GM18517 (cell line): Measurements from ENCODE around the gene NACAD.
A peak's percentile ranks its signal among the peaks of the same experiment; 100 is the strongest.

Experiments used
- ATAC-seq: cut with Tn5 transposase; IDR thresholded peaks from one replicate; pipeline ENCODE4 v1.9.1; 2021; ENCODE audit warnings: mild to moderate bottlenecking, moderate library complexity; ENCODE audit not compliant: unreplicated experiment

NACAD gene, protein sequence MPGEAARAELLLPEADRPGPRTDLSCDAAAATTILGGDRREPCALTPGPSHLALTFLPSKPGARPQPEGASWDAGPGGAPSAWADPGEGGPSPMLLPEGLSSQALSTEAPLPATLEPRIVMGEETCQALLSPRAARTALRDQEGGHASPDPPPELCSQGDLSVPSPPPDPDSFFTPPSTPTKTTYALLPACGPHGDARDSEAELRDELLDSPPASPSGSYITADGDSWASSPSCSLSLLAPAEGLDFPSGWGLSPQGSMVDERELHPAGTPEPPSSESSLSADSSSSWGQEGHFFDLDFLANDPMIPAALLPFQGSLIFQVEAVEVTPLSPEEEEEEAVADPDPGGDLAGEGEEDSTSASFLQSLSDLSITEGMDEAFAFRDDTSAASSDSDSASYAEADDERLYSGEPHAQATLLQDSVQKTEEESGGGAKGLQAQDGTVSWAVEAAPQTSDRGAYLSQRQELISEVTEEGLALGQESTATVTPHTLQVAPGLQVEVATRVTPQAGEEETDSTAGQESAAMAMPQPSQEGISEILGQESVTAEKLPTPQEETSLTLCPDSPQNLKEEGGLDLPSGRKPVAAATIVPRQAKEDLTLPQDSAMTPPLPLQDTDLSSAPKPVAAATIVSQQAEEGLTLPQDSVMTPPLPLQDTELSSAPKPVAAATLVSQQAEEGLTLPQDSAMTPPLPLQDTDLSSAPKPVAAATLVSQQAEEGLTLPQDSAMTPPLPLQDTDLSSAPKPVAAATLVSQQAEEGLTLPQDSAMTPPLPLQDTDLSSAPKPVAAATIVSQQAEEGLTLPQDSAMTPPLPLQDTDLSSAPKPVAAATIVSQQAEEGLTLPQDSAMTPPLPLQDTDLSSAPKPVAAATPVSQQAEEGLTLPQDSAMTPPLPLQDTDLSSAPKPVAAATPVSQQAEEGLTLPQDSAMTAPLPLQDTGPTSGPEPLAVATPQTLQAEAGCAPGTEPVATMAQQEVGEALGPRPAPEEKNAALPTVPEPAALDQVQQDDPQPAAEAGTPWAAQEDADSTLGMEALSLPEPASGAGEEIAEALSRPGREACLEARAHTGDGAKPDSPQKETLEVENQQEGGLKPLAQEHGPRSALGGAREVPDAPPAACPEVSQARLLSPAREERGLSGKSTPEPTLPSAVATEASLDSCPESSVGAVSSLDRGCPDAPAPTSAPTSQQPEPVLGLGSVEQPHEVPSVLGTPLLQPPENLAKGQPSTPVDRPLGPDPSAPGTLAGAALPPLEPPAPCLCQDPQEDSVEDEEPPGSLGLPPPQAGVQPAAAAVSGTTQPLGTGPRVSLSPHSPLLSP (N-terminal part only)

DNA sequence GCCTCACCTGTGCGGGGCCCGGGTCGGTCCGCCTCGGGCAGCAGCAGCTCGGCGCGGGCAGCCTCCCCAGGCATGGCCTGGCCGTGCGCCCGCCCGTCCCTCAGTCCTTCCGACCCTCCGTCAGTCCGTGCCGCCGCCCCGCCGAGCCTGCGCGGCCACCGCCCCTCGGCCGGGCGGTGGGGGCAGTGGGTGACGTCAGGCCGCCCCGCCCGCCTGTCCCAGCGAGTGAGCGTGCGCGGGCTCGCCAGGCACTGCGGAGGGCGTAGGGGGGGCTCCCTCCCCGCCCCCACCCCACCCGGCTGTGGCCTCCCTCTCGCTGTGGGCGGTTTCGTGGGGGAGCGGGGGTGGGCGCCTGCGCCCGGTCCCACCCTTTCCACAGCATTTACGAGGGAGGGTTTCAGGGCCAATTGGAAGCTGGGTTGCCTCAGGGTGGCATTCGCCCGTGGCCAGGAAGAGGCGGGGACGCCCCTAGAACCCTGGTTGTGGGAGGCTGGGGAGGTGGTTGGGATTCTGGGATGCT is at the start of gene NACAD:
Gene NACAD, minus strand, starts transcription at position 149 of the 520 bp plus-strand sequence. Its CDS starts 75 bp downstream, at position 74.
- ATAC-seq, result no peak

DNA sequence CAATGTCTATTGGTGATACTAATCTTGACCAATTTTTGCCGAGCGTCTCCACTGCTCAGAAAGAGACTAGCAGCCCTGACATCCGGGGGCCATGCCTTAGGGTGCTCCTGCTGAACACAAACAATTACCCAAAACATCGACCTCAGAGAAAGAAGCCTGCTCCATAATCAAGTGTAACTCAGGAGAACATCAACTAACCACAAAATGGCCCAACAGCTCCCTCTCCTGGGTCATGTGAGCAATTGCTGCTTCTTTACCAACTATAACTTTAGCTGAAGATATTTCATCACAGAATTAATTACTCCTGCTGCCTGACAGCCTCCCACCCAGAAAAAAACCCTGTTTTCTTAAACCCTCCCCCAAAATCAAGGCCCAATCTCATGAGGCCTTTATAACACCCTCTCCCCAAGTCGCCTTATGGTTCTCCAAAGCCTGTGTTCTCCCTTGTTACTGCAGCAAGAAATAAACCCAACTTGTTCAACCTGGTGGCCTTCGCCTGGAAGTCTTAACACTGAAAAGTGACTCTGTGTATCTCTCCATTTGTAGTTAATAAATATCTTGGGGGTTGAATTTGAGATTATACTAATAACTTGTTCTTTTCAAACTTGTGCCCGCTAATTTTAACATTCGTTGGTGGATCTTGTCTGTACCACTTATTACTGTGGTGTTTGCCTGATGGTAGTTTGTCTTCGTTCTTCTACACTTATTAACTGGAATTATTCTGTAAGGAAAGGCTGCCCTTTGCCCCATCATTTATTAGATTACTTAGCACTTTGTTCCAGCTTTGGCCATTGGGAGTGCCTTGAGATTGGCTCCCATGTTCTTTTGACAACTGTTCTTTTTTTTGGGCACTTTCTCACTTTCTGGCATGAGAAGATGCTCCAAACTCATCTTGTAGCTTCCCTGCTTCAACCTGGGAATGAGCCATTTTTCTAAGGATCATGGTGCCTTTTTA is 47.6 kb upstream of the NACAD start:
- peak; percentile 76 for ATAC-seq

DNA sequence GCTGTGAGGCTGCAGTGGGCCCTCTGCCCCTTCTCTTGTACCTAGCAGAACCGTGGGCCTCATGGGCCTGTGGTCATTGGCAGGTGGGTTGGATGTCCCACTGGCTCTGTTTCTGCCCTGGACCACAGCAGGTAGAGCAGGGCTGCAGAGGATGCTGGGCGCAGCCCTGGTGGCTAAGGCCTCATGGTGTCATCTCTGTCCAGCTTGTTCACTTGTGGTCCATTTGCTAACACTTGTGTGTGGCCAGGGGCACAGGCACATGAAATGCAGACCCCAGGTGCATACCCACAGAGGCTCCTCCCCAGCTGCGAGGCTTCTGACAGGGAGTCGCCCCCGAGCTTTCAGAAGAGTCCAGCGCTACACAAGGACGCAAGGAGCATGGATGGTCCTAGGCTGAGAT is 45.1 kb upstream of the NACAD start:
- no peak for ATAC-seq

- no peak for ATAC-seq
Measured at GRCh38 chr7:45133352-45133751, 44.6 kb upstream of the NACAD start.

GRCh38 chr7:45132708-45133320 is 44.0 kb upstream of the NACAD start:
- ATAC-seq, result no peak

DNA sequence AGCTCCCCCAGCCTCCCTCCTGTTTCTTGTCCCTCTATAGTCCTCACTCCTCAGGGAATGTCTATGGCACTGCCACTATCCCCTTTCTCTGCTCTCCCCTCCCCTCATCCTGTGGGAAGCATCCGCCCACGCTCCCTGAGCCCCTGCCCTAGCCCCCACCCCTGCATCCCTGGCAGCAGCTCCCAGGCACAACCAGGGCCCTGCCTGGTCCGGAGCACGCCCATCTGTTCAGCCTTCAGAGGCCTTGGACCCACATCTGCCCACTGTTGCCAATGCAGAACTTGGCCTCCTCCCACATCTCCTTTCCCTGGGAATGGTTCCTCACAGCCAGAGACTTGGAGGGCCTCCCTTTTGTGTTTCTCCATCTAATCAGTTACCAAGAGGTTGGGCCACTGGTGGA is 43.1 kb upstream of the NACAD start:
- no peak for ATAC-seq

DNA sequence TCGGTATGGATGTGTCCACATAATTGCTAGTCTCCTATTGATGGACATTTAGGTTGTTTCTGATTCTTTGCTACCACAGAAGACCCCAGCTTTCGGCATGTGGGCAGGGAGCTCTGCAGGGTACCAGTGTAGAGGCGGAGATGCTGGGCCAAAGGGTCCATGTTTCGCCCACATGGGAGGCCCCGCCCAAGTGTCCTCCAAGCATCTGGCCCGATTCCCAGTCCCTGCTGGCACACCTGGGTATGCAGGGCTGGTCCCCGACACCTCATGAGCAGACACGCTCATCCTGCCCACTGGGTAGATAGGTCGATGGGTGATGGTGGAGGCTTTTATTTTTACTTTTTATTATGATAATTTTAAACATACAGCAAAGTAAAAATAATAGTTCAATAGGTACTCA is 42.1 kb upstream of the NACAD start:
- no peak for ATAC-seq

GRCh38 chr7:45129906-45130305 is 41.1 kb upstream of the NACAD start:
- ATAC-seq, result no peak

- no peak for ATAC-seq
Measured at GRCh38 chr7:45129181-45129800, 40.5 kb upstream of the NACAD start.

DNA sequence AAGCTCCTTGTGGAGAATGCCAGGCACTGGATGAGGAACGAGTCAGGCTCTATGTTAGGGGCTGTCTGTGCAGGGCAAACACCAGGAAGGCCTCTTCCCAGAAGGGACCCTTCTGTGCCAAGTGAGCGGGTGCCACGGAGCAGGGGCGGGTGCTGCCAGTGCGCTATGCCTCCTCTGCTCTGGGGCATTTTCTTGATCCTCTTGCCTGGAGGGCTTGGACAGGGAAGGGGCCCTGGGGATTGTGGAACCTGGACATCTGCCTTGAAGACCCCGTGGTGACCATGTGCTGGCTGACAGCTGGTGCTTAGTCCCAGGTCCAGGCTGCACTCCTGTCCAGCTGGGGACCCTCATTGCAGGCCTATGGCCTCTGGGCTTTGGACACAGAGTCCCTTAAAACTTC is 38.2 kb upstream of the NACAD start:
- ATAC-seq, result no peak

- ATAC-seq, result no peak
Measured at GRCh38 chr7:45126201-45126600, 37.4 kb upstream of the NACAD start.

DNA sequence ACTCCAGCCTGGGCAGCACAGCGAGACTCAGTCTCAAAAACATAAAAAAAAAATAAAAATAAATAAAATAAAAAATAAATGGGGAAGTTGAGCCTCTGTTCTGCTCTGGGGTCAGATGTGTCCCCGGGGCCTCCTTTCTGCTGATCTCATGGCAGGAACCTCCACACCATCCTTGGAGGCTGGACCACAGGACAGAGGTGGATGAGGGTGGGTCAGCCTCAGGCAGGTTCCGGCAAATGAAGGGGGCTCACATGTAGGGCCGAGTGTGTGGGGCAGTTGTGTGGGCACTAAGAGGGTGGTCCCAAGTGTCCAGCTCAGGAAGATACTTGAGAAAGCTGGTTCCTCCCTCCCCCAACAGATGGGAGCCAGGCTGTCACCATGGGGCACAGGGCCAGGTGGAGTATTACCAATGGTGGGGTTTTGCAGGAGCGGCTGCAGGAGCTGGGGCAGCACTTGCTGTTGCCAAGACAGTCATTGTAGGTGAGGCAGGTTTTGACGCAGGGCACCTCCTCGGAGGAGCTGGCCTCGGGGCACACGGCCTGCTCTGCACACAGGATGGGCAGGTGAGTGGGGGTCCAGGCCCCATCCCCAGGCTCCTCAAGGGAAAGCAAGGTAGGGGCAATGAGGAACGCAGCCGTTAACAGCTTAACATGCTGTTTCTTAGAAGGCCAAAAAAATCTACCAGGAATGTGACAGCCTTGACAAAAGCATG is 36.6 kb upstream of the NACAD start:
- no peak for ATAC-seq

GRCh38 chr7:45123913-45124710 is 35.3 kb upstream of the NACAD start:
- ATAC-seq, result no peak

DNA sequence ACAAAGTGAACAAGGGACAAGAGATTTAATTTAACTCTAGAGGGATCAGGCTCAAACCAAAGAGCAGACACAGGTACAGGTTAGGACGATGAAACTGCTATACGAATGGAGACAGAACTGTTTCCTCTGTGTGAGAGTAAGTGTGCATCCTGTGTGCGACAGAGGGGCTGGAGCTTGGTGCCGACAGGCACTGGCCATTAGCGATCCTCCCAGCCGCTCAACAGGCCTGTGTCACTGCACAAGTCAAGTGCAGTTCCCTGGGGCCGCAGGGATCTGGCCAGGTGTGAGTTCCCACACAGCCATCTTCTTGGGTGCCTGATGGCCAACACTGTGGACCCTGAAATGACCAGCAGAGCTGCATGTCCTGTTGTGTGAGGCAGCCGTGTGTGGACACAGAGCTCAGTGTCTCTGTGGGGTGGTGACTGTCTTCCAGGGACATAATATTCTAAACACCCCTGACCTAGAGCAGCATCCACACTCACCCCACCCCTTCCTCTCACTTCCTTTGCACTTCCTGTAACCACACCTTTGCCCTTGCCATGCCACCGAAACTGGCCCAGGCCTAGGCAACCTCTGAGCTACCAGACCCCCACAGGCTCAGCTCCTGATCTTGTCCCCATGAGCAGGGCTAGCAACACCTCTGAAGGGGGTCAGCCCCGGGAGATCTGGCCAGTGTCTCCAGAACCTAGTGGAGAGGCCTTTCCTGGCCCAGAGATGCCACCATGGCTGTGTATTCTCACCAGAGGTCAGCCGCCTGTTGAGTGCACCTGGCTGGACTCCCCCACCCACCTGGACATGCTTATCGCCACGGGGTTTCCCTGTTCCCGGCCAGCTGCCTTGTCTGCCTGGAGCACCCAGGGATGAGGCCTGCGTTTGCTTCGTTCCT is 34.4 kb upstream of the NACAD start:
- no peak for ATAC-seq

DNA sequence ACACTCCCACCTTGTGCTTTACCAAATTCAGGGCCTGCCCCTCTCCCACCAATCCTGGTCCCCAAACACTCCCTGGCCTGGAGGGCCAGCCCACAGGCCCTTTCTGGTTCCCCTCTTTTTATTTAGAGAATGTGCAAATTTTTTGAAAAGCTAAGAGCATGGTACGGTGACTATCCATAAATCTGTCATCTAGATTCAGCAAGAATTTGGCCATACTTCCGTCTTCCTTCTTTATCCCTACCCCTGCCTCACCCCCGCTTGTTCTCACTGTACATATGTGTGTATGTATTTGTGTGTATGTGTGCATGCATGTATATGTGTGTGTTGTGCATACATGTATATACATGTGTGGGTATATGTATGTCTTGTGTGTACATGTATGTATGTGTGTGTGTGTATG is 30.8 kb upstream of the NACAD start:
- no peak for ATAC-seq

GRCh38 chr7:45118889-45119331 is 30.1 kb upstream of the NACAD start:
- ATAC-seq, result no peak
